ENCODE results near the gene LNX2. TPM values are rescaled to one million over a fixed set of nuclear protein-coding genes. Genes with fewer than 3 reads are reported as not detected.
A peak's percentile ranks its signal among the peaks of the same experiment; 100 is the strongest.

LNX2 gene
- total and polyA plus RNA-seq, 2 of the 4 experiments (the other 2 are of a cell fraction) = 3.1 to 7.2 TPM

DNA sequence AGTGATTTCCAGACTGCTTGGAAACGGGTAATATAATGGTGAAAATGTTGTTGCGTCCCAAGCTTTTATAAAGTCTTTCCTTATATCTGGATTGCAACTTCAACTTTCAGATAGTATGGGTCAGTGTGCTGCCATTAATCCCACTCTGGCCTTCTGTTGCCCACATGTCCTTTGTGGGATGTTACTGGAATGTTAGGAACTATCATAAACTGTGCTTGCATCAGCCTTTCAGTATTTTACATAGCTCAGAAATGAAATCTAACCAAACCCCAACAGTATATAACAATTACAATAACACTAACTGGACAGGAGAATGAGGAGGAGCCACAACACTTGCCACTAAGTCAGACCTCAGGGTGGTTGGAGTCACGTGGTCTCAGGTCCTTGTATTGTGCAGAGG, 78.9 kb downstream of the LNX2 start:
- no peak overlapping the region for H3K4me3 ChIP-seq (ENCODE audit: insufficient read depth, low read depth, low read length)
- no CpG with 5 or more reads among the region's 3 CpGs for WGBS, 2 experiments (ENCODE audit: extremely low coverage in 2 of 2, insufficient read length in 1 of 2)
- no peaks in the 10 kb centered on the region for H3K27me3 ChIP-seq (ENCODE audit: control insufficient read depth, insufficient read depth, low read length)
- intact Hi-C loops (cut with micrococcal nuclease) = no loop called here
- ATAC-seq (ENCODE audit: low read depth) = peak; percentile 65
- no peak overlapping the region for H2BK15ac ChIP-seq (ENCODE audit: low read depth, low read length)
- no peak overlapping the region for H2AK9ac ChIP-seq (replicated peaks; ENCODE audit: low read depth, low read length, poor library complexity)
- H4K20me1 ChIP-seq (ENCODE audit: insufficient read depth, low read length) = no peaks in the 10 kb centered on the region
- in situ Hi-C loops (cut with MboI; ENCODE audit: low sequenced_read_pairs) = loop anchor here (25.0 kb wide), 1 partner anchor 446 kb away; the partner anchor contains the start of gene URAD
- H3K4ac ChIP-seq (ENCODE audit: low read depth, low read length) = no peak overlapping the region
- H3K4me1 ChIP-seq (ENCODE audit: control insufficient read depth, insufficient read depth, low read length) = peaks cover 1% of the 10 kb centered on the region; the same call in 1 of the 2 replicates
- no peak overlapping the region for H3K18ac ChIP-seq (ENCODE audit: low read depth, low read length)
- no peak overlapping the region for H2AK5ac ChIP-seq (ENCODE audit: low read depth, low read length)
- H2BK20ac ChIP-seq (ENCODE audit: low read depth, low read length) = no peak overlapping the region
- H3K14ac ChIP-seq (replicated peaks; ENCODE audit: low read depth, low read length) = no peak overlapping the region
- H3K56ac ChIP-seq (ENCODE audit: extremely low read depth, insufficient read depth, low read length) = no peak overlapping the region
- H3K23ac ChIP-seq (ENCODE audit: low read depth, low read length) = no peak overlapping the region
- POLR2A ChIA-PET (ENCODE audit: unreplicated experiment) = no interaction called here
- peak; percentile 15 for DNase-seq
- H3K79me1 ChIP-seq (ENCODE audit: low read depth in 1 of 2, low read length in 2 of 2) = no peaks in the 10 kb centered on the region
- H4K8ac ChIP-seq (ENCODE audit: low read depth in 2 of 2, low read length in 2 of 2) = no peak overlapping the region
- no peak overlapping the region for H2AFZ ChIP-seq (replicated peaks; ENCODE audit: low read length, poor library complexity)
- no peaks in the 10 kb centered on the region for H3K36me3 ChIP-seq (ENCODE audit: control insufficient read depth, insufficient read depth, low read length)
- no peak overlapping the region for H3K4me2 ChIP-seq (ENCODE audit: low read depth, low read length)
- no peak overlapping the region for H4K91ac ChIP-seq (ENCODE audit: insufficient read depth, low read depth, low read length)
- no peaks in the 10 kb centered on the region; the same call in 1 of the 2 replicates for H3K9me1 ChIP-seq (ENCODE audit: insufficient read depth, low read length)
- dilution Hi-C loops (cut with HindIII; ENCODE audit: low sequenced_read_pairs, unreplicated experiment) = no loop called here
- no peak overlapping the region for H4K5ac ChIP-seq (ENCODE audit: low read depth, low read length)
- CTCF ChIA-PET = interaction anchor here (0.8 kb wide), 1 partner anchor 8 kb away, joined by 4 read pairs; no protein-coding TSS in a partner anchor
- TF ChIP-seq RAD21 (IDR thresholded peaks at IDR 0.05; ENCODE audit: low read length) (no peak), MXI1 (IDR thresholded peaks at IDR 0.05; ENCODE audit: borderline replicate concordance, low read depth, low read length) (no peak), CEBPB (IDR thresholded peaks at IDR 0.05; ENCODE audit: low read depth, low read length) (no peak), CHD1 (IDR thresholded peaks at IDR 0.05; ENCODE audit: low read depth, low read length) (no peak), SMC3 (IDR thresholded peaks at IDR 0.05; ENCODE audit: low read depth, low read length) (no peak), RFX5 (IDR thresholded peaks at IDR 0.05; ENCODE audit: low read depth, low read length) (no peak), BHLHE40 (IDR thresholded peaks at IDR 0.05; ENCODE audit: low read depth, low read length) (no peak), NFE2L2 (IDR thresholded peaks at IDR 0.05; ENCODE audit: low read depth, low read length) (no peak), RCOR1 (IDR thresholded peaks at IDR 0.05; ENCODE audit: insufficient replicate concordance, low read length) (no peak)
- TF ChIP-seq, protein P1, sequence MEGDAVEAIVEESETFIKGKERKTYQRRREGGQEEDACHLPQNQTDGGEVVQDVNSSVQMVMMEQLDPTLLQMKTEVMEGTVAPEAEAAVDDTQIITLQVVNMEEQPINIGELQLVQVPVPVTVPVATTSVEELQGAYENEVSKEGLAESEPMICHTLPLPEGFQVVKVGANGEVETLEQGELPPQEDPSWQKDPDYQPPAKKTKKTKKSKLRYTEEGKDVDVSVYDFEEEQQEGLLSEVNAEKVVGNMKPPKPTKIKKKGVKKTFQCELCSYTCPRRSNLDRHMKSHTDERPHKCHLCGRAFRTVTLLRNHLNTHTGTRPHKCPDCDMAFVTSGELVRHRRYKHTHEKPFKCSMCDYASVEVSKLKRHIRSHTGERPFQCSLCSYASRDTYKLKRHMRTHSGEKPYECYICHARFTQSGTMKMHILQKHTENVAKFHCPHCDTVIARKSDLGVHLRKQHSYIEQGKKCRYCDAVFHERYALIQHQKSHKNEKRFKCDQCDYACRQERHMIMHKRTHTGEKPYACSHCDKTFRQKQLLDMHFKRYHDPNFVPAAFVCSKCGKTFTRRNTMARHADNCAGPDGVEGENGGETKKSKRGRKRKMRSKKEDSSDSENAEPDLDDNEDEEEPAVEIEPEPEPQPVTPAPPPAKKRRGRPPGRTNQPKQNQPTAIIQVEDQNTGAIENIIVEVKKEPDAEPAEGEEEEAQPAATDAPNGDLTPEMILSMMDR (conservative IDR thresholded peaks at IDR 0.05; ENCODE audit: low read depth, low read length) = no peak
- no peak overlapping the region for H2BK120ac ChIP-seq (ENCODE audit: low read depth, low read length)
- no TSS peak for BruUV-seq (replicated peaks)
- no peak overlapping the region for H3K27ac ChIP-seq (ENCODE audit: insufficient read depth, low read length)
- H3K9ac ChIP-seq (ENCODE audit: low read depth, low read length) = no peak overlapping the region
- no peak overlapping the region for H2BK5ac ChIP-seq (ENCODE audit: low read depth, low read length, poor library complexity, severe bottlenecking)
- no peaks in the 10 kb centered on the region for H3K9me3 ChIP-seq (ENCODE audit: control insufficient read depth, insufficient read depth, low read length)
